GM21390 (cell line): ENCODE results near the gene ENOX1.
"Not testable (repeated sequence)": the region's sequence is repeated elsewhere in the genome, so short reads cannot be mapped to it uniquely, and the experiment has no call there.

Experiments
- ATAC-seq: cut with Tn5 transposase; IDR thresholded peaks from one replicate; pipeline ENCODE4 v1.9.1; 2021; ENCODE audit not compliant: unreplicated experiment

The ENOX1 gene

GRCh38 chr13:43441899-43442499 lies 344.8 kb downstream of the ENOX1 start:
- ATAC-seq = no peak

GRCh38 chr13:43441464-43441863 lies 345.3 kb downstream of the ENOX1 start:
- no peak for ATAC-seq

GRCh38 chr13:43434191-43434590 lies 352.6 kb downstream of the ENOX1 start:
- no peak for ATAC-seq

DNA sequence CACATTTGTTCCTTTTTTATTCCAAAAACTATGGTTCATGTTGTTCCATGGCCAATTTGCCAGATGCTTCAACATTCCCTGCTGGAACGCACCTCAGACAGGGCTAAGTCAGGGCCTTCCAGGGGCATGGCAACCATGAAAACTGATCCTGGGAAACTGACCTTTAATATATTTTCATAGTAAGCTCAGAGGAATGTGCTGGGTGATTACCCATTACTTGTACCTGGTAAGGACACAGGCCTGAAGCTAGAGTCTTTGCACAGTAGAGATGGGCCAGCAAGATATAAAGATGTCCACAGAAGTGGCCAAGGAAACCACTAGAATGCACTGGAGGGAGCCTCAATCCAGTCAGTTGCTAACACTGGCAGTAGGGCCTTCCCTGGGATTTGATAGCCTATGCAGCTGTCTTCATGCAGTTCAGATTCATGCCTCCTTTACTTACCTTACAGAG lies 353.1 kb downstream of the ENOX1 start:
- no peak for ATAC-seq

DNA sequence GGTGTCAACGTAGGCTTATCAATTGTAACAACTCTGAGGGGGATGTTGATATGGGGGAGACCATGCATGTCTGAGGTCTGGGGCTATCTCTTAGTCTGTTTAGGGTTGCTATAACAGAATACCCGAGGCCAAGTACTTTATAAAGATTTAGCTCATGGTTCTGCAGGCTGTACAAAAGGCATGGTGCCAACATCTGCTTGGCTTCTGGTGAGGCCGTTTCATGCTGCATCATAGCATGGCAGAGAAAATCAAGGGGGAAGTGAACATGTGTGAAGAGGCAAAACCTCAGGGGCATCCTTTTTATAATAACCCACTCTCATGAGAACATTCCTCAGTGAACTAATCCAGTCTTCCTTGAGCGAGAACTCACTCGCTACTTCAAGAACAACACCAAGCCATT lies 353.8 kb downstream of the ENOX1 start:
- no peak for ATAC-seq

- no peak for ATAC-seq
These were observed 354.9 kb downstream of the ENOX1 start for GRCh38 chr13:43431841-43432240.

- ATAC-seq = no peak
These were observed 355.5 kb downstream of the ENOX1 start for GRCh38 chr13:43431290-43431716.

- no peak for ATAC-seq
These were observed 358.1 kb downstream of the ENOX1 start for GRCh38 chr13:43428545-43429296.

GRCh38 chr13:43426355-43426754 lies 360.4 kb downstream of the ENOX1 start:
- no peak for ATAC-seq

GRCh38 chr13:43425234-43425633 lies 361.5 kb downstream of the ENOX1 start:
- ATAC-seq = no peak

GRCh38 chr13:43424412-43424811 lies 362.4 kb downstream of the ENOX1 start:
- ATAC-seq = no peak

DNA sequence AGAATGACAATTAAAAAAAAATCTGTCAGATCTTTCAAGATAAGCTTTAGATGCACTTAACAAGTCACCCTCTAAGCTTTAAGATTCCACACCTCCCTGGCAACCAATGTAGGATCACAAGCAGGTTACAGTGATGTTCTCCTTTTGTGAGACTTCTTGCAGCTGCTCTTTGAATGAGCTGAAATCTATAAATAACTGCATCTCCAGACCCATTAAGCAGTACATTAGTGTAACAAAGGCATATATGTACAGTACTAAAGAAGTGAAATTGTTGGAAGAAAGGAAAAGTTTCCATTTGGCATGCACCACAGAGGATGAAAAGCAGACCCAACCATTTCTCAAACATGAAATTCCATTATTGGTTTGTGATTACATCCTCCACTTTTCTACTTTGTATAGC lies 364.7 kb downstream of the ENOX1 start:
- ATAC-seq = no peak

DNA sequence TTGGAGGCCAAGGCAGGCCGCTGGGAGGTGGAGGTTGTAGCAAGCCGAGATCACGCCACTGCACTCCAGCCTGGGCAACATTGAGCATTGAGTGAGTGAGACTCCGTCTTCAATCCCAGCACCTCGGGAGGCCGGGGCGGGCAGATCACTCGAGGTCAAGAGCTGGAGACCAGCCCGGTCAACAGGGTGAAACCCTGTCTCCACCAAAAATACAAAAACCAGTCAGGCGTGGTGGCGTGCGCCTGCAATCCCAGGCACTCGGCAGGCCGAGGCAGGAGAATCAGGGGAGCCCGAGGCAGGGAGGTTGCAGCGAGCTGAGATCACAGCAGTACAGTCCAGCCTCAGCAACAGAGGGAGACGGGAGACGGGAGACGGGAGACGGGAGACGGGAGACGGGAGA lies 369.9 kb downstream of the ENOX1 start:
- not testable (repeated sequence) for ATAC-seq

- ATAC-seq = not testable (repeated sequence)
These were observed 370.4 kb downstream of the ENOX1 start for GRCh38 chr13:43416408-43416807.

GRCh38 chr13:43415903-43416391 lies 370.8 kb downstream of the ENOX1 start:
- ATAC-seq = not testable (repeated sequence)

GRCh38 chr13:43414111-43414510 lies 372.7 kb downstream of the ENOX1 start:
- ATAC-seq = no peak

DNA sequence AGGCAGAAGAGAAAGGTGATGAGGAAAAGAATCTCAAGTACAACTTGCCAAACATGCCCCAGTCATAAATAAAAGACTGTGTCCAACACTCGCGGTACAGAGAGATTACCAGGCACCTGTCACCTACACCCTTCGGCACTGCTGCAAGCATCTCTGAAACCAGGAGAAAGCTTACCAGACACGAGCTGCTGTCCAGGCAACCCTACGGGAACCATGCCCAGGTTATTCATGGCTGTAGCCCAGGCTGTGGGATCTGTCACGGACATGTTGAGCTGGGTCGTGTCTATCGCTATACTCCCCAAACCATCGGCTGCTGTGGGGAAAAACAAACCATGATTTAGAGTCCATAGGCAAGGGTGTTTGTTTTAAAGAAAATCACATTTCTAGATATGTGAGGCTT lies 375.0 kb downstream of the ENOX1 start:
- no peak for ATAC-seq

DNA sequence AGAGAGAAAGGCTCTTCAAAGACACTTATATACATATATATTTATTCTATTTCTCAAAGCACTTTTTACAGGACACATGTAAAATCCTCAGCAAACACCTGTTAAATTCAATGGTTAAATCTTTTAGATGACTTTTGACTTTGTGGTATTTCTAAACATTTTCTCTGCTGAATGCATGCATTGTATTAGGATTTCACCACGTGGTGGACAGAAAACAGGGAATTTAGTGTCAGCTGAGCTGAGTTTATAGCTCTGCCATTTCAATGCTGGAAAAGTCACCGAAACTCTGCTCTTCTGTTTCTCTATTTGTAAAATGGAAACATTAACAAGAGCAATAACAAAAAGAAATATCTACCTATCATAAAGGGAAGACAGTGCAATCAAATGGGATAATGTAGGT lies 375.6 kb downstream of the ENOX1 start:
- no peak for ATAC-seq

DNA sequence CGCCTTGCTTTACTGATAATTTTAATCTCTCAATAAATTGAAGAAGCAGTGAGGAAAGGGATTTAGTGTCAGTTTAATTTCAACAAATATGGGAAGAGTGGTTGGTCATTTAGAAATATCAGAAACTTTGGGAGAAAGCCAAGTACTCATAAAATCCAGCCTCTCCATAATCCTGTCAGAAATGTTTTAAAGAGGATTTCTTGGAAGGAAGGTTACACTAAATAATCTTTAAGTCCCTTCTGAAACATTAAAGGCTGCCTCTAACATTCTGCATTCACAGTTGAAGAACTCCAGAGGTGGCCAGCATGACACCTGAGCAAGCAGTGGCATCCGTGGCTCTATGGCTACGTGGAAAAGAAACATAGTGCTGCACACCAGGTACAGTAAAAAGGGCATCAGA lies 378.5 kb downstream of the ENOX1 start:
- ATAC-seq = no peak

GRCh38 chr13:43407023-43407581 lies 379.7 kb downstream of the ENOX1 start:
- no peak for ATAC-seq

DNA sequence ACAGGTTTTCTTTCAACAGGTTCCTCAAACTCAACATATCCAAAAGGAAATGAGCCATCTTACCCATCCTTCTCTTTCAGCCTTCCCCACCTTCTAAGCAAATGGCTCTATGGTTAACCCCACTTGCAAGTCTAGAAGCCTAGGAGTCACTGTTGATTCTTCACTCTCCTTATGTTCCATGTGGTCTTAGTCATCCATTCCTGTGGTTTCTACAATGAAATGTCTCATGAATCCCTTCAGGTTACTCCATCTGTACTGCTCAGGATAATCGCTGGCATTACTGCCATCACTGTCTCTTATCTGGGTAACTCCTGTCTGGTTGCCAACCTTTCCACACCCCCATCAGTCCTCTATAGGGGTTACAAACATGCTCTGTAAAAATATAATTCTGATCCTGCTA lies 381.3 kb downstream of the ENOX1 start:
- ATAC-seq = no peak

GRCh38 chr13:43402380-43402779 lies 384.4 kb downstream of the ENOX1 start:
- ATAC-seq = no peak
